Ecto neural progenitor cell (in vitro differentiated cells): ENCODE measurements around the gene CCDC6.
"Not testable (repeated sequence)": the region's sequence is repeated elsewhere in the genome, so short reads cannot be mapped to it uniquely, and the experiment has no call there.

Experiments
- DNase-seq: peaks from one replicate; pipeline ENCODE4 v3.0.0-alpha.2; 2018; ENCODE audit warnings: low spot score

Gene CCDC6

GRCh38 chr10:59906417-59907202, at the start of gene CCDC6:
CCDC6 (minus strand) TSS chr10:59906556; CDS start chr10:59906424, 132 bp downstream.
- DNase-seq, result peak; percentile 93

DNA sequence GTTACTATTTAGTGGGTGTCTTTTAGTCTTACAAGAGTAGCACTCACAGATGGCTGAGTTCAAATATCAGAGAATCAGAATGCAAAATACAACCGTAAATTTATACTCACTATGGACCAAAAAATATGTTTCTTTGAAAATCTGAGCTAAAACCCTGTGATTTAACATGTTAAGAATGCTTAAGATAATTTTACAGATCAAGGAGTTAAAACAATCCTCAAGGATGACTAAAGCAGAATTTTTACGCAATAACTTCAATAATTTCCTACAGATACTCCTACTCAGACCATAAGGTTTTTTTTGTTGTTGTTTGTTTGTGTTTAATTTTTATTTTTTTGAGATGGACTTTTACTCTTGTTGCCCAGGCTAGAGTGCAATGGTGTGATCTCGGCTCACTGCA, 47.9 kb upstream of the CCDC6 start:
- no peak for DNase-seq

DNA sequence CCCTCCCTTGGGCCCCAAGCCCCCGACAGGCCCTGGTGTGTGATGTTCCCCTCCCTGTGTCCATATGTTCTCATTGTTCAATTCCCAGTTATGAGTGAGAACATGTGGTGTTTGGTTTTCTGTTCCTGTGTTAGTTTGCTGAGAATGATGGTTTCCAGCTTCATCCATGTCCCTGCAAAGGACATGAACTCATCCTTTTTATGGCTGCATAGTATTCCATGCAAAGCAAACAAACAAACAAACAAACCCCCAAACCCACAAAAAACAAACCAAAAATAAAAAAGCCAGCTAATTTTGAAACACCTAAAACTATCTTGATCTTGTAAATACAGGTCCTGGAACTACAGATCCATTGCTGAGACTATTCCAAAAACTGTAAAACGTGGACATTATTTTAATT, 47.4 kb upstream of the CCDC6 start:
- not testable (repeated sequence) for DNase-seq

DNA sequence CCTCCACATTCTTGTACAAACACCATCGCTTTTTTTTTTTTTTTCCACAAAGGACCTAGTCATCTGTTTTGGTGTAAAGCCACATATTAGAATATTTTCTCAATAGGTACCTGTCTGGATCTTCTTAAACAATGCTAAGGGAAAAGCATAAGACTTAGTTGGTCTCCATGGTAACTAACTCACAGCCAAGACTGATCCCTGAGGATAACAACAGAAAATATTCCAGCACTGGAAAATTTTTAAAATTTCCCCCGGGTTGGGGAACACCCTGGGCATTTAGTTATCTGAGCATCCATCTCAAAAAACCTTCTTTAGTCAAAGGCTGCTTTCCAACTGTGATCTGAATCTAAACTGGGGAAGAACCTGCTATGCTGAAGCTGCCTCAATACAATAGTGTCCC, 43.7 kb upstream of the CCDC6 start:
- no peak for DNase-seq

GRCh38 chr10:59949608-59950007, 43.3 kb upstream of the CCDC6 start:
- no peak for DNase-seq

DNA sequence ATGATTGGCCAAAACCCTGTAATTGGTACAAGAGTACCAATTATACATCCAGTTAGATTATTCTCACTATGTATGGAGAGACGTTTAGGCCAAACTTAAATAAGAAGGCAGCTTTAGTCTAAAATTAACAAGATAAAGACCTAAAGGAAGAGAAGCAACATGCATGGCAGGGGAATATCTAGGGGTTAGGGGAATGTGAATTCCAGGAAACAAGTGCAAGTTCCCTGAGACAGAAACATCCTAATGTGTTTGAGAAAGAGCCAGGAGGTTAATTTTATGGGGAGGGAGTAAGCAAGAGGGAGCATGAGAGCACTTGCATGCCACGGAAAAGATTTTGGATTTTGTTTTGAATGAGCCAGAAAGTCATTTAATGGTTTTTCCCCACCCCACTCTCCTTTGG, 39.6 kb upstream of the CCDC6 start:
- DNase-seq, result no peak

DNA sequence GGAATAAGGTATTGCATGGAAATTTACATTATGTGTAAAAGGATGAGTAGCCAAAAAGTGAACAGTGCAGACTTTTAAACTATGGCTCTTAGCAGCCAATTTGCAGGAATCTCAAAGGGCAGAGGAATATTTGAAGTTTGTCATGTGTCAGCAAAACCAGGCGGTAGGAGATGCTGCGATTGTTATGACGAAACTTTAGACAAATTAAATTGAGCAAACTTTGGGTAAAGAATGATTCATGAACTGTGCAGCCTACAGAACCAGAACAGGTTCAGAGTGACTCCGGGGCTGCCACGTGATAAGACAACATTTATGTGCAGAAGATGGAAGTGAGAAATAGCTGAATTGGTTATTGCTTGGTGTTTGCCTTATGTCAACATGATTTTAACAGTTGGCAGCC, 39.2 kb upstream of the CCDC6 start:
- no peak for DNase-seq

GRCh38 chr10:59944339-59944935, 38.1 kb upstream of the CCDC6 start:
- DNase-seq, result no peak

GRCh38 chr10:59942556-59942955, 36.2 kb upstream of the CCDC6 start:
- no peak for DNase-seq

- DNase-seq, result no peak
These were observed 31.4 kb upstream of the CCDC6 start for GRCh38 chr10:59937720-59938119.

DNA sequence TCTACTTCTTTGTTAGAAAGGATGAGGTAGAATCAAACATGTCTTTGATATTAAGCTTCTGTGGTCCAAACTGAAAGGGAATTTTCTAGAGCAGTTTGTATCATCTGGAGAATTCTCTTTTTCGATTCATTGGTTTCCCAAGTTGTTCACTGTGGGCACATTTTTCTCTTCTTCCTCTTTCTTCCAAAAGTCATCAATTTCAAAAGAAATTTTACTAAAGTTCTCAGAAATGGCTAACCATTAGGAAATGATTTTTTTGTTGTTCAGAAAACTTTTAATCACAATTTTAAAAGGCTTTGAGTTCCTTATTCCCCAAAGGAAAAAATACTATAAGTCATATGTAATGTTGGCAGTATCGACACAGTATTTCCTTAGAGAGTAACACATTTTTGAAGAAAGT, 28.3 kb upstream of the CCDC6 start:
- DNase-seq, result no peak

GRCh38 chr10:59930788-59931521, 24.6 kb upstream of the CCDC6 start:
- not testable (repeated sequence) for DNase-seq

DNA sequence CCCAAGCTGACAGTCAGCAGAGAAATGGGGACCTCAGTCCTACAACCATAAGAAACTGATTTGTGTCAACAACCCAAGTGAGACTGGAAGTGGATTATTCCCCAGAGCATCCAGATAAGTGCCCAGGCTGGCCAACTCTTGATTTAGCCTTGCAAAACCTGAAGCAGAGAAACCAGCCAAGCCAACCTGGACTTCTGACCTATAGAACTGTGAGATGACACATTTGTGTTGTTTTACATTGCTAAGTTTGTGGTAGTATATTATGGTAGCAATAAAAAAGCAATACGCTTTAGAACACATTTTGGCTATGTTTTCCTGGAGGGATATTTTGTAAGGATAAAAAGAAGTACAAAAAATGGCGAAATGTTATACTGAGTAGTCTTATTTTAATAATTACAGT, 19.7 kb upstream of the CCDC6 start:
- DNase-seq, result no peak

DNA sequence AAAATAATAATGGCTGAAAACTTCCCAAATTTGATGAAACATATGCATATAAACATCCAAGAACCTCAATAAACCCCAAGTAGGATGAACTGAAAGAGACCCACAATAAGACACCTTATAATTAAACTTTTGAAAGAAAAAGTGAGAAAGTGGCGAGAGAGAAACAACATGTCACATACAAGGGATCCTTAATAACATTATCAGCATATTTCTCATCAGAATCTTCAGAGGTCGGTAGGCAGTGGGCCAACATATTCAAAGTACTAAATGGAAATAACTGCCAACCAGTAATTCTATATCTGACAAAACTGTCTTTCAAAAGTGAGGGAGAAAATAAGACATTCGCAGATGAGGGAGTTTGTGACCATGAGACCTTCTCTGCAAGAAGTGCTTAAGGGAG, 16.6 kb upstream of the CCDC6 start:
- DNase-seq, result no peak

DNA sequence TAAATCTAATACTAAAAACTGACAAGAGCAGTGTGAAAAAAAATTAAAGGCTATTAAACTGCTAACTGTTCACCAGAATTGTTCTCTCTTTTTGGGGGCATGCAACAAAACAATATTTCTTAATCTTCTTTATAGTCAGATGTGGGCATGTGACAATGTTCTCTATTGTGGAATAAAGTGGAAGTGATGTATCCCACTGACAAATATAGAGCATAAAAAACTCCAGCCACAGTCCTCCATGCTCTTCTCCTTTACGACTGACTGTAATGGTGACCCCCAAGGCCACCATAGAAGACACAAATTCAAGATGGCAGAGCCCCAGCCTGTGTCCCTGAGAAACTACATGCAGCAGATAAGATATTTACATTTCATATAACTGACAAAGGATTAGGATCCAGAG, 11.6 kb upstream of the CCDC6 start:
- DNase-seq, result no peak

- DNase-seq, result no peak
These were observed 7.3 kb upstream of the CCDC6 start for GRCh38 chr10:59913547-59914237.

GRCh38 chr10:59910867-59911266, 4.5 kb upstream of the CCDC6 start:
- no peak for DNase-seq

DNA sequence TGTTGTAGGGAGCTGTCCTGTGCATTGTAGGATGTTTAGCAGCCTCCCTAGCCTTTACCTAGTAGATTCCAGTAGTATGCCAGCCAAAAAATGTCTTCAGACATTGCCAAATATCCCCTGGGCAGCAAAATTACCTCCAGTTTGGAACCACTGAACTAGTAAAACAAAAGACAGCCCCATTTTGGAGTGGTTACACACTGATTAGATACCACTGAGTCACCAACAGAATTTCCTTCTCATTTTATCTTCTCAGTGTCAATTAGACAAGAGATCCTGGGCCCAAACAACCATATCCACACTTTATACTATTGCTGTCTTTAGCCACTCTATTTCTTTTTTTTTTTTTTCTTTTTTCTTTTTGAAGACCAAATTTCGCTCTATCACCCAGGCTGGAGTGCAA, 3.5 kb upstream of the CCDC6 start:
- DNase-seq, result no peak

- DNase-seq, result no peak
These were observed 2.4 kb upstream of the CCDC6 start for GRCh38 chr10:59908808-59909143.

DNA sequence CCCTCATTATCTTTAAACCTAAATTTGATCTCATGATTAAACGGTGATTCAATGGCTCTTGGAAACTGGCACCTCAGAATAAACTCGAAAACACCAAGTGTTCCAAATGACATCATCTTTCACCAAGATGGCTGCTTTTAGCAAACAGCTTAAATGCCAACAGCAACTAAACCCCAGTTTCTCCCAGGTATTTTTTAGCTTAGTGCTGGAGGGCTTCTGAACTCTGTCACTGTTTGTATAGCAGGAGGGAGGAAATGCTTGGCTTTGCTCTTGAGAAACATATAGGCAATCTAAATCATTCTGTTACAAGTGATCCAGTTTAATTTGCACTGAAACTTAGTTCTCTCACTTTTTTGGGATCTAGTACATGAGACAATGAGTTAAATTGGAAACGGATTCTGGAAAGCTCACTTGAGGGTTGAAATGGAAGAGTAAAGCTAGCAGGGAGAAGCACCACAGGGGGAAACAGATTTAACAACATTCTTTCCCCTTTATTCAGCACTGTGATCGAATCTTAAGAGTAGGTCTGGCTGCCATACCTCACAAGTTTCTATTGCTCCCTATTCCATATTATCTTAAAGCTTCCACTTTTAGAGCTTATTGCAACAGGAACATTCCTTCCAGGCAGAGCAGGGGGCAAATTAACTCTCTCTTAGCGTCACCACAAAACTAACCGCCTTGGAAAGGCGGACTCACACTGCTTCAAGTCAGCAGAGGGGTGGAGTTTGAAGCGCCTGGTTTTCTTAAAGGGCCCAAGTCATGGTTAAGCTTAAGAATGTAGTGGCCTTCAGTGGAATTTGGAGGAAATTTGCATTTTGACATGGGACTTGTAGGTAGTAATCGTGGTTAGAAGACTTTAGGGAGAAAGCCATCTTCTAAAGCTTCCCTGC, 1.8 kb upstream of the CCDC6 start:
- peak; percentile 64 for DNase-seq

DNA sequence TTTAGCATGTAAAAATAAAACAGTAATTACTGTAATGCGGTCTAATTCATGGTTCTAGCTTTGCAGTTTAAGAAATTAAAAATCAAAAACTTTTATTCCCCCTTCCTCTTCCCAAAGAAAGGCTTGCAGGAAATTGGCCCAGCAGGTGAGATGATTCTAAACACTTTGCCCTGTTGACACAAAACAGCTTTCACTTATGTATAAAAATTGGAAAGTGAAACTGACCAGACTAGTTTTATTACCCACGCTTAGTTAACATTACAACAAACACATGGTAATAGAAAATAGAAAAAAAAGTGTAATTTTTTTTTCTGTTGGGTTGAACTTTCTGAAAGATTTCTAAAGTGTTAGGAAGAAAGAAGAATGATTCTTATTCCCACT, 1.2 kb upstream of the CCDC6 start:
- DNase-seq, result no peak
